GM18873 (cell line): ENCODE results near the gene MISP3.

Source experiments
- ATAC-seq: cut with Tn5 transposase; IDR thresholded peaks from one replicate; pipeline ENCODE4 v1.9.1; 2021; ENCODE audit warnings: mild to moderate bottlenecking, moderate library complexity, moderate number of reproducible peaks; ENCODE audit not compliant: unreplicated experiment, low FRiP score

Gene MISP3

DNA sequence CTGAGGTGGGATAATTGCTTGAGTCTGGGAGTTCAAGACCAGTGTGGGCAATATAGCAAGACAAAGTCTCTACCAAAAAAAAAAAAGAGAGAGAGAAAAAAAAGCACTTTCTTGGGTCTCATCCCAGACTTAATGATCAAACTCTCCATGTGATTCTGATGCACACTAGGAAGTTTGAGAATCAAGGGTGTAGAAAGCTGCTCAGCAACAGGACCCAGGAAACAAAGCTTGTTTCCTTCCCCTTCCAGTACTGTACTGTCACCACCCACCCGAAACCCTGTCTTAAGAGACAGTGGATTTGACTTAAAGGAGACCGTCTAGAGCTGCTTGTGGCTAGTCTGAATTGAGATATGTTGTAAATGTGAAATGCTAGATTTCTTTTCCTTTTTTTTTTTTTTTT, 5.8 kb downstream of the MISP3 start:
- no peak for ATAC-seq

DNA sequence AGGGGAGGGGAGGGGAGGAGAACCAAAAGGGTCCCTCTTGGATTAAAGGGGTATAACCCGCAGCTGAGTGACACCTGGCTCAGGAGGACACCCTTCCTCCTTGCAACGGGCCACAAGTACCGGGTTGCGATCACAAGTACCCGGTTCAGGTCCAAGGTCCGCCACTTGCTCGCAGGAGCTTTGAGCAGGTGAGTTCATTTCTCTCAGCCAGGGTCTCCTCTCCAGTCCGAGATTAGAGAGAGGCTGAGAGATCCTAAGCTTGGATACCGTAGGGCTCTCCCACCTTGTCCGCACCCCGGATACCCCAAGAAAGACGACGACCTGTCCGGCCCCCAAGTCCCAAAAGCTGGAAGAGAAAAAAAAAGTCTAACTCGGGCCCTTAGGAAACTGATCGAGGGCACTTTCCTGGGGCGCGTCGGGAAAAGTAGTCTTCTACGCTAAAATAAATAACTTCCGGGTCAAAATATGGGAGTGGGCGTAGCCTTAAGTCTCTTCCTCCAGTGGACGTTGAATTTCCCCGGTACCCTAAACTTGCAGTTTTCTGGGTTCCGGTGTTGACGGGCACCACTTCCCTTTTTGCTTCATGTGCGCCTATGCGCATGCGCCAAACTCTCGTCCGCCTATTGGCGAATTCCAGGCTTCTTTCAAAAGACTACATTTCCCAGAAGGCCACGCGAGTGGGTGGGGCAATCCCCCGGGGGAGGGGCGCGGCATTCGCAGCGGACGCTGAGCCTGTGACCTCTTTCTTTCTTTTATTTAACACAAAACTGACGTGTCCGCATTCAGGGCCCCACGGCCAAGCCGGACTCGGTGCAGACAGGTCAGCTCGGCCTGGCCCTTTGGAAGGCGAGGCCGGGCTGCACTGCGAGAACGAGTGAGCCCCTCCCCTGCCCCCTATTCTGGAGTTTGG, 8.6 kb downstream of the MISP3 start:
- peak; percentile 89 for ATAC-seq

DNA sequence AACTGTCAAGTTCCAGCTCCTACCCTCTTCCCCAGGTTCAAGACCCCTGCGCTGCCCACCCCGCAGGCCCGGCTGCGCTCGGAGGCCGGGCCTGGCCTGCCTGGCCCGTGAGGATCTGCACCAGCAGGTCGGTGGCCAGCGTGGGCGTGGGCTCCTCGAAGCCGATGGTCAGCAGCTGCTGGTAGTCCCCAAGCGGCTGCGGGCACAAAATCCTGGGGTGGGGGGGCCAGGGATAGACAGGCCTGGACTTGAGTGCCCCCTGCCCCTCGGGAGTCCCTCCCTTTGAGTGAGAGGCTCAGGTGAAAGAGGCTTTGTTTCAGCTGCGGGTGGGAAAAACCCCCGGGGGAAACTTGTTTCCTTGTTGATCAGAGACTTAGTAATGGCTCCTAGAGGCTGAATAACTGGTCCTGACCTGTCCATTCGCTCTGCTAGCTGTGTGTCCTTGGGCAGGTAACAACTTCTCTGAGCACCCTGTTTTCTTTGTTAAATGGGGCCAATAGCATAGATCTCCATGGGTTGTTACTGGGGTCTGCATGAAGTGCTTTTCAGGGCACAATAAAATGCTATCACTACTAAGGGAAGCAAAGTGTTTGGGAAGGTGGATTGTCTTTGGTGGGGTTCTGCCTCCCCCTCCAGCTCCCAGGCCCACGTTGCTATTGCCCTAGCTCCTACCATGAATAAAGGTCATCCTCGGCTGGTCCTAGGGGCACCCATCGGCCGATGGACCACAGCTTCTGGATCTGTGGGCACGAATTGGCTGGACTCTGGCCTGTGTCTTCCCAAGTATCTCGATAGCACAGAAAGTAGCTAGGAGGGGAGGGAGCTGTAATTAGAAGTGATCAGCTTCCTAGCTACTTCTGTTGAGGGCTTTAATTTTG, 9.4 kb downstream of the MISP3 start:
- no peak for ATAC-seq

DNA sequence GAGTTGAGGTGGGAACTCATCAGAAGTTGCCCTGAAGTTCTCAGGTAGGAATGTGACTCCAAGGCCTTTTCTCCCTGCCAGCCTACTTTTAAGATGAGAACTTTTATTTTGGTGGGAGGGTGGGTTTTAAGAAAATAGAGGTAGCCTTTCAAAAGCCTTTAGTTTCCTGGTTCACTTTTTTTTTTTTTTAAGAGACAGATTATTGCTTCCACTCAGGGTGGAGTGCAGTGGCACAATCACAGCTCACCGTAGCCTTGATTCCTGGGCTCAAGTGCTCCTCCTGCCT, 10.0 kb downstream of the MISP3 start:
- no peak for ATAC-seq

DNA sequence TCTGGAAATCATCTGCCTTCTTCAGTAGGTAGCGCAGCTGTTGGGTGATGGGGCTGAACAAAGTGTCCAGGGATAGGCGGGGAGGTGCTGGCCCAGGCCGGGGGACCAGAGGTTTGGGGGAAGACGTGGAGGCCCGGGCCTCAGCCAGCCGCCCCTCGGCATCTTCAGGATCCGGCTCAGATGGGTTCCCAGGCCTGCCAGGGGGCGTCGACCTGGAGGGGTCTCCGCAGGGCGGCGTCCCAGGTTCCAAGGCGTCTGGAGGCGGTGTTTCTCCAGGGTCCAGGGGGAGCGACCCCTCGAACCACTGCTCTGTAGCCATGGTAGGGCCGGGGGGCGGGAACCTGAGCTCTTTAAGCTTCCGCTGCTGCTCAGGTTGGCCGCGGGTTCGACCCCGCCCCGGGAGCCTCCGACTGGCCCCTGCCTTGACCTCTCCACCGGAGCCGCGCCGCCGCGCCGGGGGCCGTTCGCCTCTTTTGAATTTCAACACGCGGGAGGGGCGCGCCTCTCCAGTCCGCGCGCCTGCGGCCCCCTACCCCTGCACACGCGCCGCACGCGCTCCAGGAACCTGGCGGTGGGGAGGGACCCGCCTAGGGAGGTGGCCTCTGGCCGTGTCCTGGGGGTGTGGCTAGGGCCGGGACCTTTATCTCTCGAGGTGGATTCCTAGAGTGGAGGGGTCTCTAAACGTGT, 12.9 kb downstream of the MISP3 start, which contains the start of gene C19orf67:
Gene C19orf67, minus strand, starts transcription at position 475 of the 687 bp plus-strand sequence. Its CDS starts 156 bp downstream, at position 319.
- no peak for ATAC-seq

DNA sequence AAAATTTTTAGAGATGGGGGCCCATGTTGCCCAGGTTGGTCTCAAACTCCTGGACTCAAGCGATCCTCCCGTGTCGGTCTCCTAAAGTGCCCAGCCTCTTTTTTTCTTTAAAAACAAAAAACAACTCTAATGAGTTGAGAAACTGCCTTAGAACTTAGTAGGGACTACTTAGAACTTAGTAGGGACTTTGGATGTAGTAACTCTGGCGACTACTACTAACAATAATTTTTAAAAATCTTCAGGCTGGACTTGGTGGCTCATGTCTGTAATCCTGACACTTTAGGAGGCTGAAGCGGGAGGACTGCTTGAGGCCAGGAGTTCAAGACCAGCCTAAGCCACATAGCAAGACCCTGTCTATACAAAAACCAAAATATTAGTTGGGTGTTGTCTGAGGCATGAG, 13.5 kb downstream of the MISP3 start:
- ATAC-seq, result no peak

DNA sequence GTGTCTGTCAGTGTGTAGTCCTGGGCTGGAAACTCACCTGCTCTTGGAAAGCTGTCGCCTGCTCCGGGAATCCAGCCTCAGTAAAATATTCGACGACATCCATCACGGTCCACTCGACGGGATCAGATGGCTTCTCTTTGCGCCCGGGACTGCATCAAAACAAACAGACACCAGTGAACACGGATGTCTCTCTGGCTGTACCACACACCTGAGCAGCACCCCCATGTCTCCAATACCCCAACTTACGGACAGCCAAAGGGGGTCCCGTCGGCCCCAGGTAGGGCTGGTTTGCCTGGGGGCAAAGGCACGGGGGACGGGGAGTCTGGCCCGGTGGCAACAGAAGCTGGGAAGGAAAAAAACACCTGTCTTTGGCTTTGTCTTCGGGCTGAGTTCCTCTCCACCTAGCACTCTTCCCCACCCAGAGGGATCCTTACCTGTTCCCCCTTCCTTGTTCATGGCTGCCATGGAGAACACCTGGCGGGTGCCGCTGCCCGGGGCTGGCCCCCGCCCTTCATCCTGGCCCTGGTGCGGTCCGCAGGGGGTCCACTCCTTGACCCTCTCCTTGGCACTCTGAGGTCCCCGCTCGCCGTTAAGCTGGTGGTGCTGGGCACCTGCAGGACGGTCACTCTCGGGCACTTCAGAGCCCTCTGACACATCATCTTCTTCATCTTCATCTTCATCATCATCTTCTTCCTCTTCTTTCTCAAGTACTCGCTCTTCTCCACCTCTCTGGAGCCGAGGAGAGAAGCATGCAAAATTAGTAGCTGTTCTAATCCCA, 16.2 kb downstream of the MISP3 start:
- no peak for ATAC-seq

DNA sequence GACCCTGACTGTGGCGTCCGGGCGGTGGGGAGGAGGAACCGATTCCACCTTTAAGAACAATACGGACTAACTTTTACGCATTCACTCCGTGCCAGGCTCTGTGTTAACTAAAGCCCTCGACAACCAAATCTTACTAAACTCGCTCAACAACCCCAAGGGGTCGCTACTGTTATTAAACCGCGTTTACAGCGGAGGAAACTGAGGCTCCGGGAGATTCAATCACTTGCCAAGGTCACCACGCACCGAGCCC, 16.8 kb downstream of the MISP3 start:
- no peak for ATAC-seq

DNA sequence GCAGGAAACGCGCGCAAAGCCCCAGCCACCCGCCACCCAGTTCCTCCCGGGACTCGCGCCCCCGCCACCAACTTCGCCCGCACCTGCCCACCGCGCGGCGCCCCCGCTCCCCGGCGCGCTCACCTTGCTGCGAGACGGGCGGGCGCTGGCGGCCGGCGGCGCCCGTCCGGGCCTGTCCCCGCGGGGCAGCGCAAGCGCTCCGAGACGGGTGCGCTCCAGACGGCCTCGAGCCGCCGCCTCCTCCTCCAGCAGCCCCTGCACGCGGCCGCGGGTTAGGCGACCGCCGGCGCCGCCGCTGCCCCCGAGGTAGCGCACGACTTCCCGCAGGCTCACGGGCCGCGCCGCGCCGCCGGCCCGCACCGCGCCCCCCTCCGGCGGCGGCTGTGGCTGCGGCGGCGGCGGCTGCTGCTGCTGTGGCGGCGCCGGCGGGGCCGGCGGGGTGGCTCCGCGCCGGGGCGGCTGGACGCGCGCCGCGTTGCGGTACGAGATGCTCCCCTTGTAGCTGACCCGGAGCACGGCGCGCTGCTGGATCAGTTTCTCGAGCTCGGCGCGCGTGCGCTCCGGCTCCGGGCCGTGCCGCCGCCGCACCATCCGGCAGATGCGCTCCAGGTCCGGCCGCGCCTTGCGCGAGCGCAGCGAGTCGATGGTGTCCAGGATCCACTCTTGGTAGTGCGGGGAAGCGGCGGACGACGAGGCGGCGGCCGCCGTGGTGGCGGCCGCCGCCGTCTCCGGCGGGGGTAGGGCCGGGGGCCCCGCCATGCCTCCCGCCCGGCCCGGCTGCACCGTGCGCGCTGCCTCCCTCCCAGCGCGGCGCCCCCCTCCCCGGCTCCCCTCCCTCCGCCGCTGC, 17.3 kb downstream of the MISP3 start:
- ATAC-seq, result no peak

DNA sequence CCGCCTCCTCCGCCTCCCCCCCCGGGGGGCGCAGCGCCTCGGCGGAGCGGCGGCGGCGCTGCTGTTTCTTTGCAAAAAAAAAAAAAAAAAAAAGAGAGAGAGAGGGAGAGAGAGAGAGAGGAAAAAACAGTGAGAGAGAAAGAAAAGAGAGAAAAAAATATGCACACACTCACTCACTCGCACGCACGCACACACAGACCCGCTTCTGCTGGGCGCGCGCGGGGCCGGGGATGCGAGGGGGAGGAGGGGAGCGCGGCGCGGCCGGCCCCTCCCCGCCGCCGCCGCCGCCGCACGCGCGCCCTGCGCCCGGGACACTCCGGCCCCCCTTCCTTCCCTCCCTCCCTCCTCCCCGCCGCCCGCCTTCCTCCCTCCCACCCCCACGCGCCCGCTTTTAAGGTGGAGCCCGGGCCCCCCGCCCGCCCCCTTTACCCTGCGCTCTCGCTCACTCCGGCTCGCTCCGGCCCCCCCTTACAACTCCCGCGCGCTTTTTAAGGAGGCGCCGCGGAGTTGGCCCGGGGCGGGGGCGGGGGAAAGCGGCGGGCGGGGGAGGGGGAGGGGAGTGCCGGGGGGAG, 18.0 kb downstream of the MISP3 start, which contains the start of gene SAMD1:
Gene SAMD1, minus strand, starts transcription at position 243 of the 572 bp plus-strand sequence.
- ATAC-seq, result no peak

DNA sequence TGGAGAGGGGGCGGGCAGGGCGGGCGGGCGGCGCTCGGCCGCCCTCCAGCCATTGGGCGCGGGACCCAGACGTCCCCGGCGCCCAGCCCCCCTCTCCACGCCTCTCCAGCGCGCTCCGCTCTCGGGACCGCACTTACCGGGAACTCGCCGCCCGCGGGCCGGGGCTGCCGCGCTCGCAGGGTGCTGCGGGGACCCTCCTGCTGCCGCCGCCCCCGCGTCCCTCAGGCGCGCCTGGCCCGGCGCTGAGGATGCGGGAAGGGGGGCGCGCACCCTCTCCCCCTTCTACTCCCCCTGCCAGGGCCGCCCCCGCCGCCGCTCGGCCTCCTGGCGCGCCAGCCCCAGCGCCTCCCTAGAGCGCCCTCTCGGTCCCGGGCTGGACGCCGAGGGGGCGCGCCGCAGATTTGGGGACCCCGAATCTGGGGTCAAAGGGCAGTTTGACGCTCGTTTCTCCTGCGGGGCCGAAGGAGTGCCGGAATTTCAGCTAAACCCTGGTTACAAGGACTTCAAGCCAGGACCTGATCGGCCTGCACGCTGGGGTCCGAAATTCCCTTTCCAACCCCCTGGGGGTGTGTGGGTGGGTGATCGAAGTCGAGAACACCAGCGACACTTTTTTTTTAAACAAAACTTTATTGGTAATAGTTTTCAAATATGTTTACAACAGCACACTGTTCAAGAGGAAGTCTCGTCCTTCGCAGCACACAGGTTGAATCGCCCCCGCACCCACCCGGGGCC, 18.7 kb downstream of the MISP3 start:
- ATAC-seq, result no peak

DNA sequence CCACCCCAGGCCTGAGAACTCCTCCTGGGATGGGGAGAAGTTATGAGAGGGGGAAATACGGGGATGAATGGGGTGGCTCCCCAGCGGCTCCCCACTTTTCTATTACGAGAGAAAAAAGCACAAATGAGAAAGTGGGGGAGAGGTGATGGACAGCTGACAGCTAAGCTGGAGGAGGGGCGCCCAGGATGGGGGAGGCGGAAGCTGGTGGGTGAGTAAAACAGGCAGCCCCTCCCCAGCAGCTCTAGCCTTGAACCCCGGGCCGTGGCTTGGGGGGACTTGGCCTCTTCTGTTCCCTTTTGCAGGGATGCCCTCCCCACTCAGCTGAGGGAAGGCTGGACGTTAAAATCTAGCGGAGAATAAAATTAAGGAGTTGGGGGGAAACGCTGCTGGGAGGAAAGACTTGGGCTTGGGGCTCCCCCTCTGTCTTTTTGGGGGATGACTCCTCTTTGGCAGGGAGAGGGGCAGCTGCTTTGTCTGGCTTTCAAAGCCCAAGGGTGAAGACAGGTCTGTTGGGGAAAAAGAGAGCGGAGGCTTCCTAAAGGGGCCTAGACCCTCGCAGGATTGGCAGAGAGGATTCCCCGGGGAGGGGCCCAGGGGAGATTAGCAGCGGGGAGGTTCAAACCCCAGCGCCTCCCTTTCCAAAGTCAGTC, 19.4 kb downstream of the MISP3 start:
- ATAC-seq, result no peak

DNA sequence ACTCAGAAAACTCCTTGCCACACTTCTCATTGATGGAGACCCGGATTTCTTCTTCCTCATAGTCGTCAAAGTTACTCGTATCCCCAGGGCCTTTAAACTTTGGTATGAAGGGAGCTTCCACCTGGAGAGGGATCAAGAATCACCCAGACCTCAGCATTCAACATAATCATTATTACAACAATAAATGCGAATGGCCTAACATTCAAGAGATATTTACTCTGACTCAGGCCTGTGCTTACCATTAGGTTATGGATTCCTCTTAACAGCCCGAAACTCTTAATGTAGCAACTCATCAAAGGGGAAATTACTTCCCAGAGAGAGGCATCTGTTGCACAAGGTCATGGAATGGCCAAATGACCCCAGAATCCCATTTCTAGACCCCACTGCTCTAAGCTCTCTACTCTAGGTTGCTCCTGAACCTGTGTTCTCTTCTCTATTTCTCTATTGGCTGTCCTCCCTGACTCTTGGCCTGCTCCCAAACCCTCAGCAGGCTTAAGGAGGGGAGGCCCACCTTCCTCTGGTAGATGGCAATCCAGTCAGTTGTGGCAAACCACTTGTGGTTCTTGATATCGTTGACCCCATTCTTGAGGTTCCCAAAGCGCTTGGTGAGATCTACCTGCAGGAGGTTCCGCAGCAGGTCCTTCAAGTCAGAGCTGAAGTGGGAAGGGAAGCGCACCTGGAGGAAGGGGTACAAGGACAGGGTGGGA, 20.7 kb downstream of the MISP3 start:
- no peak for ATAC-seq

DNA sequence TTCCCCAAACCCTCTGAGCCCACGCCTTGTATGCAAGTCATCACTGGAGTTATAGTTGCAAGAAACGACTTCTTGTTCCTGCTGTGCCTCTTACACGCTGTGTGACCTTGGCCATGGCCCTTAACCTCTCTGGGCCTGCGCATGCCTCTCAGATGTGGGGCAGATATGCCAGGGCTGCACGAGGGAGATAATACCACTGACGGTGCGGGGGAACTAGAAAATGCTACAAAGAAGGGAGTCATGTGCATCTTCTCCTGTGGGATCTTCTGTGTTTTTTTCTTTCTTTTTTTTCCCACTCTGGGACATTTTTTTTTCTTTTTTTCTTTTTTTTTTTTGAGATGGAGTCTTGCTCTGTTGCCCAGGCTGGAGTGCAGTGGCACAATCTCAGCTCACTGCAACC, 22.3 kb downstream of the MISP3 start:
- no peak for ATAC-seq

DNA sequence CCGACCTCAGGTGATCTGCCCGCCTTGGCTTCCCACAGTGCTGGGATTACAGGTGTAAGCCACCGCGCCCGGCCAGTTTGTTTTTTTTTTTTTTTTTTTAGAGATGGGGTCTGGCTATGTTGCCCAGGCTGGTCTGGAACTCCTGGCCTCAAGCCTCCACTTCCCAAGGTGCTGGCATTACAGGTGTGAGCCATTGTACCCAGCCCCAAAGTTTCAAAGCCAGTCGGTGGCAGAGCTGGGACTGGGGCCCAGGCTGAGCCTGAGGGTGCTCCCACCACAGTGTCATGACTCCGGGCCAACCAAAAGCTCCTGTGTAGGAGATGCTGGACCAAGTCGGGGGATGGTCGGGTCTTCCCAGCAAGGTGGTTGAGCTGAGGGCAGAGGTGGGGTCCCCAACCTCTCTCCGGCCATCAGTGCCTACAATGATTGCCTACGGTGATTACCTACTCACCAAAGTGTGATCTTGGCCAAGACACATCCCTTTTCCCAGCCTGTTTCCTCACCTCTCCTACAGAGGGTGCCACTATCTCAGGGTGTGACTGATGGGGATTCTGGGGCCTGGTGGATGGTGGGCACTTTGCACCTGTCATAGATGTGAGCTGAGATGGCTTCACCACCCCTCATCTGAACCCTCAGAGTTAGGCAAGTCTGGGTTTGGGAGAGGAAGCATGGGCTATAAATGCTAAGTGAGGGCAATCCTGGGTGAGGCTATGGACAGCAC, 23.8 kb downstream of the MISP3 start:
- no peak for ATAC-seq

DNA sequence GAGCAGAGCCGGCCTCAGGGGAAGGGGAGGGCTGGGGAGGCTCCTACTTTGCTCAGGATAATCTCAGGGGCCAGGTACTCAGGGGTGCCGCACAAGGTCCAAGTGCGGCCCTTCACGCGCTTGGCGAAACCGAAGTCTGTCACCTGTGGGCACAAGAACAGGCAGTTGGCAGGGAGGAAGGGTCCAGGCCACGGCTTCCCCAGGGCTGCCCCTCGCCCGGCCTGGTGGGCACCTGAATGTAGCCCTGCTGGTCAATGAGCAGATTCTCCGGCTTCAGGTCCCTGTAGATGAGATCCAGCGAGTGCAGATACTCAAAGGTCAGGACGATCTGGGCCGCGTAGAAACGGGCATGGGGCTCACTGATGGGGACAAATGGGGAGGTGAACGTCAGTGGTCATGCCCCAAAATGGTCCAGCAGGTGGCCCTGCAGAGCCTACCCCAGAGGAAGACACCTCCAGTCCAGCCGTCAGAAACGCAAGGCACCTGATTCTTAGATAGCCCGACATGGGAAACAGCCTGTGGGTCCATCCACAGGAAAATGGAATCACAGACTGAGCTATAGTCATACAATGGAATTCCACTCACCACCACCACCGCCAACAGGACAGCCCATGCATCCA, 25.1 kb downstream of the MISP3 start:
- ATAC-seq, result no peak
